Ovary (tissue), 3 donors: Measurements from ENCODE around the gene PPP2R2B.
A peak's percentile ranks its signal among the peaks of the same experiment; 100 is the strongest.

Experiments used
- EP300 ChIP-seq: sonication (generic); formaldehyde crosslinking; IDR thresholded peaks from one replicate; pipeline ENCODE4 v1.6.1; 2017; ENCODE audit warnings: antibody characterized with exemption
- POLR2A ChIP-seq: fragments of 450-650 bp; IDR thresholded peaks from one replicate; pipeline ENCODE4 v1.6.1; 2017; ENCODE audit warnings: antibody characterized with exemption, mild to moderate bottlenecking, moderate library complexity
- TF ChIP-seq, protein P1 (sequence below), 3 donors: fragments of 450-650 bp in 2 of 3; fragments of 200-600 bp in 1 of 3; IDR thresholded peaks; one replicate each; pipeline versions ENCODE4 v1.5.1 to v1.8.0; 2016 to 2022; ENCODE audit warnings: antibody characterized with exemption in 3 of 3, mild to moderate bottlenecking in 1 of 3
- donor health status: DM: no; HTN: no; CAD: no.

GRCh38 chr5:146533260-146533857 is 345.2 kb downstream of the PPP2R2B start:
- TF ChIP-seq, protein P1, sequence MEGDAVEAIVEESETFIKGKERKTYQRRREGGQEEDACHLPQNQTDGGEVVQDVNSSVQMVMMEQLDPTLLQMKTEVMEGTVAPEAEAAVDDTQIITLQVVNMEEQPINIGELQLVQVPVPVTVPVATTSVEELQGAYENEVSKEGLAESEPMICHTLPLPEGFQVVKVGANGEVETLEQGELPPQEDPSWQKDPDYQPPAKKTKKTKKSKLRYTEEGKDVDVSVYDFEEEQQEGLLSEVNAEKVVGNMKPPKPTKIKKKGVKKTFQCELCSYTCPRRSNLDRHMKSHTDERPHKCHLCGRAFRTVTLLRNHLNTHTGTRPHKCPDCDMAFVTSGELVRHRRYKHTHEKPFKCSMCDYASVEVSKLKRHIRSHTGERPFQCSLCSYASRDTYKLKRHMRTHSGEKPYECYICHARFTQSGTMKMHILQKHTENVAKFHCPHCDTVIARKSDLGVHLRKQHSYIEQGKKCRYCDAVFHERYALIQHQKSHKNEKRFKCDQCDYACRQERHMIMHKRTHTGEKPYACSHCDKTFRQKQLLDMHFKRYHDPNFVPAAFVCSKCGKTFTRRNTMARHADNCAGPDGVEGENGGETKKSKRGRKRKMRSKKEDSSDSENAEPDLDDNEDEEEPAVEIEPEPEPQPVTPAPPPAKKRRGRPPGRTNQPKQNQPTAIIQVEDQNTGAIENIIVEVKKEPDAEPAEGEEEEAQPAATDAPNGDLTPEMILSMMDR (IDR thresholded peaks at IDR 0.05) = peak in 1 of 3 donors; percentile 29
- no peak for TF ChIP-seq POLR2A
- no peak for TF ChIP-seq EP300
